ENCODE measurements around the gene AICDA. TPM values are rescaled to one million over a fixed set of nuclear protein-coding genes. Genes with fewer than 3 reads are reported as not detected.
"Not testable (repeated sequence)": the region's sequence is repeated elsewhere in the genome, so short reads cannot be mapped to it uniquely, and the experiment has no call there.

Gene AICDA
- total RNA-seq, 2 donors from 2014 or later, result not detected

GRCh38 chr12:8590842-8591545 is 21.7 kb downstream of the AICDA start:
- H3K4me3 ChIP-seq, result no peak overlapping the region
- no peak for ATAC-seq
- no peaks in the 10 kb centered on the region for H3K4me1 ChIP-seq
- no peaks in the 10 kb centered on the region for H3K36me3 ChIP-seq (replicated peaks in 1 of 2; ENCODE audit: insufficient read depth in 1 of 2, low read depth in 2 of 2)
- TF ChIP-seq CTCF (IDR thresholded peaks at IDR 0.05) (no peak), POLR2A (IDR thresholded peaks at IDR 0.05) (no peak)
- no peaks in the 10 kb centered on the region for H3K9me3 ChIP-seq
- intact Hi-C loops (cut with DNase I), result no loop called here
- no peaks in the 10 kb centered on the region for H3K27me3 ChIP-seq
- DNase-seq, result no peak
- WGBS, 2 donors, result 47 to 53% methylated on average over 10 of the region's 10 CpGs
- H3K27ac ChIP-seq, result no peak overlapping the region

- DNase-seq (no peak), ATAC-seq (no peak)
- H3K4me1 ChIP-seq, result no peaks in the 10 kb centered on the region
- H3K36me3 ChIP-seq (replicated peaks in 1 of 2; ENCODE audit: insufficient read depth in 1 of 2, low read depth in 2 of 2), result no peaks in the 10 kb centered on the region
- H3K27me3 ChIP-seq, result no peaks in the 10 kb centered on the region
- WGBS, 2 donors, result 67 to 71% methylated on average over 7 of the region's 7 CpGs
- intact Hi-C loops (cut with DNase I), result no loop called here
- TF ChIP-seq CTCF (IDR thresholded peaks at IDR 0.05) (no peak), POLR2A (IDR thresholded peaks at IDR 0.05) (no peak)
- H3K9me3 ChIP-seq, result no peaks in the 10 kb centered on the region
- H3K27ac ChIP-seq, result no peak overlapping the region
- no peak overlapping the region for H3K4me3 ChIP-seq
Observed at GRCh38 chr12:8589679-8590078, 23.0 kb downstream of the AICDA start.

GRCh38 chr12:8584478-8584877 is 28.2 kb downstream of the AICDA start:
- H3K36me3 ChIP-seq (replicated peaks in 1 of 2; ENCODE audit: insufficient read depth in 1 of 2, low read depth in 2 of 2); H3K4me1 ChIP-seq; H3K27ac ChIP-seq; H3K9me3 ChIP-seq; intact Hi-C loops (cut with DNase I); DNase-seq; ATAC-seq; H3K27me3 ChIP-seq; H3K4me3 ChIP-seq: not testable (repeated sequence)
- WGBS, 2 donors, result 83 to 90% methylated on average over 13 of the region's 13 CpGs

DNA sequence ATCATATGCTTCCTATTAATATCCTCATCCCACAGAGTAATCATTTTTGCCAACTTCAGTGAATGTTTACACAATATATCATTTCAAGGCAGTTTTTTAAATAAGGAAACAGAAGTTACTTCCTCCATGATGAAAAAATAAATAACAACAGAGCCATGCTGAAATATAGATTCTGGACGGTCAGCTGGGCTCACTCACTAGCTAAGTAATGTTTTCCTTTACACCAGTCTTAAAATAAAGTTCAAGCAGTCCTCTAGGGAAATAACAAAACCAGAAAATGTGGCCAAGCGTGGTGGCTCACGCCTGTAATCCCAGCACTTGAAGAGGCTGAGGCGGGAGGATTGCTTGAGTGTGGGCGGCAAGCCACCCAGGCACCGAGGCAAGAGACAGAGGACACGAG is 28.7 kb downstream of the AICDA start:
- no peak for ATAC-seq
- H3K36me3 ChIP-seq (replicated peaks in 1 of 2; ENCODE audit: insufficient read depth in 1 of 2, low read depth in 2 of 2), result no peaks in the 10 kb centered on the region
- no peaks in the 10 kb centered on the region for H3K4me1 ChIP-seq
- DNase-seq, result no peak
- no peak overlapping the region for H3K4me3 ChIP-seq
- WGBS, 2 donors, result 70 to 78% methylated on average over 7 of the region's 7 CpGs
- H3K27ac ChIP-seq, result no peak overlapping the region
- no peak for TF ChIP-seq POLR2A (IDR thresholded peaks at IDR 0.05)
- no peak for TF ChIP-seq CTCF (IDR thresholded peaks at IDR 0.05)
- intact Hi-C loops (cut with DNase I), result no loop called here
- no peaks in the 10 kb centered on the region for H3K9me3 ChIP-seq
- H3K27me3 ChIP-seq, result no peaks in the 10 kb centered on the region

DNA sequence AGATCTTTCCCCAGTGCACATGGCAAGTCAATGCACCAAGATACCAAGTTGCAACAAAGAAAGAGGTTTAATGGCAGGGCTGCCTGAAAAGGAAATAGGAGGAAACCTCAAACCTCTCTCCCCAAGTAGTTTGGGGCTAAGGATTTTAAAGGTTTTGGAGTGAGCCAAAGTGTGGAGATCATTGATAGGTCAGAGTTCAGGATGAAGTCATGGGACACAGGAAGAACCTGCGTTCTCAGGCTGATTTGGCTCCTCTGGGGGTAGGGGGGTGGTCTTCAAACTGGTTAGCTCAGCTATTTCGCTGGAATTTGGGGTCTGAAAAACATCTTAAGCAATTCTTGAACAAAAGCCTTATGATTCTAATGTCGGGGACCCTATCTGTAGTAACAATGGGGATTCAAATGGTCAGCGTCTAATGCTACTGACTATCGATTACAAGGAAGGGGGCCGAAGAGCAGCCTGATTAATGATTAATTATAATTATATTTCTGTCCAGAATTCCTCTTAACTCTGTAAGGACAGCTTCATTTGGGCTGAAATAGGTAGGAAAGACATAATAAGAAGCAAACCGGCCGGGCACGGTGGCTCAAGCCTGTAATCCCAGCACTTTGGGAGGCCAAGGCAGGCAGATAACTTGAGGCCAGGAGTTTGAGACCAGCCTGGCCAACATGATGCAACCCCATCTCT is 31.4 kb downstream of the AICDA start:
- intact Hi-C loops (cut with DNase I), result no loop called here
- 23 to 37% methylated on average over 9 of the region's 9 CpGs for WGBS, 2 donors
- no peaks in the 10 kb centered on the region for H3K36me3 ChIP-seq (replicated peaks in 1 of 2; ENCODE audit: insufficient read depth in 1 of 2, low read depth in 2 of 2)
- no peaks in the 10 kb centered on the region for H3K9me3 ChIP-seq
- TF ChIP-seq CTCF (IDR thresholded peaks at IDR 0.05), result no peak
- TF ChIP-seq POLR2A (IDR thresholded peaks at IDR 0.05), result no peak
- no peak for ATAC-seq
- H3K27me3 ChIP-seq, result no peaks in the 10 kb centered on the region
- no peak overlapping the region for H3K27ac ChIP-seq
- DNase-seq, result no peak
- no peak overlapping the region for H3K4me3 ChIP-seq
- H3K4me1 ChIP-seq, result no peaks in the 10 kb centered on the region
